WTC11 (cell line): Measurements from ENCODE around the gene TEX51. TPM values are rescaled to one million over a fixed set of nuclear protein-coding genes. Genes with fewer than 3 reads are reported as not detected.

Experiments used
- ATAC-seq: fragments of 200-7000 bp; cut with Tn5 transposase; 2 replicates; pipeline ENCODE4 v1.10.0; 2021; ENCODE audit warnings: mild to moderate bottlenecking, moderate library complexity
- CTCF ChIA-PET: fragments of 300-600 bp; sonication (Branson Sonifier 250); formaldehyde crosslinking; loops from one replicate; lab custom pipeline; 2021; ENCODE audit warnings: antibody characterized with exemption; lab: Charles Lee
- POLR2A ChIA-PET: fragments of 350-600 bp; sonication (Branson Sonifier 250); formaldehyde crosslinking; loops from one replicate; lab custom pipeline; 2021; ENCODE audit warnings: antibody characterized with exemption; lab: Charles Lee
- DNase-seq: peaks from one replicate; pipeline ENCODE4 v3.0.0; 2021; ENCODE audit warnings: low spot score
- H3K27ac Mint-ChIP-seq: 2 replicates; pipeline ENCODE4 v1.8.0; 2021; ENCODE audit warnings: mixed read lengths
- H3K27me3 Mint-ChIP-seq: 2 replicates; pipeline ENCODE4 v1.8.0; 2021; ENCODE audit warnings: low read depth, mild to moderate bottlenecking, moderate library complexity, mixed read lengths
- H3K36me3 Mint-ChIP-seq: 2 replicates; pipeline ENCODE4 v1.8.0; 2021; ENCODE audit warnings: mixed read lengths
- H3K4me1 Mint-ChIP-seq: 2 replicates; pipeline ENCODE4 v1.8.0; 2022; ENCODE audit warnings: mixed read lengths
- H3K4me3 Mint-ChIP-seq: 2 replicates; pipeline ENCODE4 v1.8.0; 2021; ENCODE audit warnings: mild to moderate bottlenecking, moderate library complexity, mixed read lengths
- H3K9me3 Mint-ChIP-seq: 2 replicates; pipeline ENCODE4 v1.8.0; 2021; ENCODE audit warnings: mixed read lengths
- CREM ChIP-seq: sonication (generic); formaldehyde crosslinking; IDR thresholded peaks from 2 replicates; pipeline ENCODE4 v1.8.1; 2022; ENCODE audit warnings: mild to moderate bottlenecking, missing genetic modification reagents, moderate library complexity
- ELF4 ChIP-seq: sonication (generic); formaldehyde crosslinking; IDR thresholded peaks from 2 replicates; pipeline ENCODE4 v1.8.1; 2022; ENCODE audit warnings: low read depth, mild to moderate bottlenecking, moderate library complexity, missing genetic modification reagents
- ETV6 ChIP-seq: sonication (generic); formaldehyde crosslinking; IDR thresholded peaks from 2 replicates; pipeline ENCODE4 v1.8.1; 2022; ENCODE audit warnings: mild to moderate bottlenecking, missing genetic modification reagents
- FOXP1 ChIP-seq: sonication (generic); formaldehyde crosslinking; IDR thresholded peaks from 2 replicates; pipeline ENCODE4 v1.8.0; 2022; ENCODE audit warnings: missing genetic modification reagents, mild to moderate bottlenecking, moderate library complexity, borderline replicate concordance
- GTF2I ChIP-seq: fragments of 250-450 bp; sonication (Bioruptor Pico); conservative IDR thresholded peaks from 2 replicates; pipeline ENCODE4 v1.4.0; 2021; ENCODE audit warnings: mild to moderate bottlenecking
- IRF2 ChIP-seq: sonication (generic); formaldehyde crosslinking; IDR thresholded peaks from 2 replicates; pipeline ENCODE4 v1.8.0; 2022; ENCODE audit warnings: low read depth, missing genetic modification reagents, borderline replicate concordance
- JAZF1 ChIP-seq: fragments of 250-450 bp; sonication (Bioruptor Pico); IDR thresholded peaks from 2 replicates; pipeline ENCODE4 v1.9.0; 2021; ENCODE audit warnings: moderate library complexity, mild to moderate bottlenecking, inconsistent platforms
- KAT7 ChIP-seq: sonication (generic); formaldehyde crosslinking; IDR thresholded peaks from 2 replicates; pipeline ENCODE4 v1.8.1; 2023; ENCODE audit warnings: missing genetic modification reagents, mild to moderate bottlenecking, borderline replicate concordance
- MXD4 ChIP-seq: fragments of 250-450 bp; sonication (Bioruptor Pico); IDR thresholded peaks from 2 replicates; pipeline ENCODE4 v1.8.0; 2021; ENCODE audit warnings: mild to moderate bottlenecking, moderate library complexity, borderline replicate concordance
- MYBL2 ChIP-seq: sonication (generic); formaldehyde crosslinking; IDR thresholded peaks from 2 replicates; pipeline ENCODE4 v1.8.1; 2023; ENCODE audit warnings: mild to moderate bottlenecking, moderate library complexity, missing genetic modification reagents
- NR2C2 ChIP-seq: sonication (generic); formaldehyde crosslinking; IDR thresholded peaks from 2 replicates; pipeline ENCODE4 v1.8.0; 2022; ENCODE audit warnings: mild to moderate bottlenecking, missing genetic modification reagents
- NR3C1 ChIP-seq: sonication (generic); formaldehyde crosslinking; conservative IDR thresholded peaks from 2 replicates; pipeline ENCODE4 v1.8.1; 2023; ENCODE audit warnings: low read depth, mild to moderate bottlenecking, missing genetic modification reagents
- TCF7 ChIP-seq: sonication (generic); formaldehyde crosslinking; IDR thresholded peaks from 2 replicates; pipeline ENCODE4 v1.8.0; 2022; ENCODE audit warnings: mild to moderate bottlenecking, low read depth, missing genetic modification reagents, moderate library complexity
- ZNF219 ChIP-seq: sonication (generic); formaldehyde crosslinking; IDR thresholded peaks from 2 replicates; pipeline ENCODE4 v1.8.0; 2023; ENCODE audit warnings: missing genetic modification reagents, mild to moderate bottlenecking, borderline replicate concordance
- total RNA-seq: library from RNA; stranded (reverse); gene quantifications from 3 replicates; pipeline ENCODE4 v1.2.3, GENCODE V29; 2021
- TF ChIP-seq, protein P1 (sequence below): fragments of 250-450 bp; sonication (Bioruptor Pico); IDR thresholded peaks from 2 replicates; pipeline ENCODE4 v1.9.0; 2021; ENCODE audit warnings: mild to moderate bottlenecking
- TF ChIP-seq, protein P2 (sequence below): sonication (generic); formaldehyde crosslinking; IDR thresholded peaks from 2 replicates; pipeline ENCODE4 v1.8.1; 2023; ENCODE audit warnings: mild to moderate bottlenecking, missing genetic modification reagents, moderate library complexity
- TF ChIP-seq, protein P3 (sequence below): sonication (generic); formaldehyde crosslinking; IDR thresholded peaks from 2 replicates; pipeline ENCODE4 v1.8.1; 2022; ENCODE audit warnings: low read depth, mild to moderate bottlenecking, moderate library complexity, missing genetic modification reagents, borderline replicate concordance
- TF ChIP-seq, protein P4 (sequence below): sonication (generic); formaldehyde crosslinking; IDR thresholded peaks from 2 replicates; pipeline ENCODE4 v1.8.0; 2023; ENCODE audit warnings: mild to moderate bottlenecking, missing genetic modification reagents
- TF ChIP-seq, protein P5 (sequence below): sonication (generic); formaldehyde crosslinking; IDR thresholded peaks from 2 replicates; pipeline ENCODE4 v1.8.0; 2022; ENCODE audit warnings: missing genetic modification reagents
- TF ChIP-seq, protein P6 (sequence below): sonication (generic); formaldehyde crosslinking; IDR thresholded peaks from 2 replicates; pipeline ENCODE4 v1.8.0; 2022; ENCODE audit warnings: mild to moderate bottlenecking, missing genetic modification reagents

TEX51 gene
- total RNA-seq, 1 experiment from 2014 or later, result not detected

DNA sequence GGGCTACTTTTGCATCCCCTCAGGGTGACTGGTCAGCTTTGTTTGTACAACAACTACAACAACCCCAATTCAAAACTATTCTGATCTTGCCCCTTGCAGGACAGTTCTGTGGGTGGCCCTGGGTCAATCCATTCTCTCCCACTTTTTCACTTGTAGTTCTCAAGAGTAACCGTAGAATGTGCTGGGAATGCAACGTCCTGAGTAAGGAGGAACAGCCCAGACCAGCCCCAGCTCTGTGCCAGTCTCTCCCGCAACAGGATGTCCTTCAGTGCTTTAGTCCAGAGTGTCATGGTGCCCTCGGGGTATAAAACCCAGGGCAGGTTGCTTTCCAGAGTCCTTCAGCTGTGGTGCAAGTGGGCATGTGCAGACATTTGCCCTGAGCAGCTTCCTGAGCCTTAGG, 22.1 kb upstream of the TEX51 start:
- no peak for DNase-seq

DNA sequence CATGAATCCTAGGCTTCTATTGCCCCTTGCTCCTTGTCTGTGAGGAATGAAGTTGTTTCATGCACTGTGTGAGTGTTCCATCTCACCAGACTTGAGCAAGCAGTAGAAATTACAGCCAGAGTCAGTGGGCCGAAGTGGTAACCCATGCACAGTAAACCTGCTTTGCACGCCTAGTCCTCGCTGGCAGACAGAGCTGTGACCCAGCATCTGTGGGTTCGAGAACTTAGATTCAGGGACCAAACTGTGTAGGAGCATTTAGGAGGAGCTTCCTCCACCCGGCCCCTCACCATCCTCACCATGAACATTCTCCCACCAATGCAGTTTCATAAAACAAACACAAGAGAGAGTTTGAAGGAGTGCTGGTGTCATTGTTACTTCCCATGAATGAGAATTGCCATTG, 21.6 kb upstream of the TEX51 start:
- no peak for ATAC-seq
- Mint-ChIP-seq H3K27ac (no peak overlapping the region), H3K36me3 (peaks cover 14% of the 10 kb centered on the region), H3K27me3 (no peaks in the 10 kb centered on the region; the same call in 1 of the 2 replicates), H3K4me3 (no peak overlapping the region), H3K9me3 (peaks cover 21% of the 10 kb centered on the region), H3K4me1 (peaks cover 24% of the 10 kb centered on the region)
- TF ChIP-seq, protein P1, sequence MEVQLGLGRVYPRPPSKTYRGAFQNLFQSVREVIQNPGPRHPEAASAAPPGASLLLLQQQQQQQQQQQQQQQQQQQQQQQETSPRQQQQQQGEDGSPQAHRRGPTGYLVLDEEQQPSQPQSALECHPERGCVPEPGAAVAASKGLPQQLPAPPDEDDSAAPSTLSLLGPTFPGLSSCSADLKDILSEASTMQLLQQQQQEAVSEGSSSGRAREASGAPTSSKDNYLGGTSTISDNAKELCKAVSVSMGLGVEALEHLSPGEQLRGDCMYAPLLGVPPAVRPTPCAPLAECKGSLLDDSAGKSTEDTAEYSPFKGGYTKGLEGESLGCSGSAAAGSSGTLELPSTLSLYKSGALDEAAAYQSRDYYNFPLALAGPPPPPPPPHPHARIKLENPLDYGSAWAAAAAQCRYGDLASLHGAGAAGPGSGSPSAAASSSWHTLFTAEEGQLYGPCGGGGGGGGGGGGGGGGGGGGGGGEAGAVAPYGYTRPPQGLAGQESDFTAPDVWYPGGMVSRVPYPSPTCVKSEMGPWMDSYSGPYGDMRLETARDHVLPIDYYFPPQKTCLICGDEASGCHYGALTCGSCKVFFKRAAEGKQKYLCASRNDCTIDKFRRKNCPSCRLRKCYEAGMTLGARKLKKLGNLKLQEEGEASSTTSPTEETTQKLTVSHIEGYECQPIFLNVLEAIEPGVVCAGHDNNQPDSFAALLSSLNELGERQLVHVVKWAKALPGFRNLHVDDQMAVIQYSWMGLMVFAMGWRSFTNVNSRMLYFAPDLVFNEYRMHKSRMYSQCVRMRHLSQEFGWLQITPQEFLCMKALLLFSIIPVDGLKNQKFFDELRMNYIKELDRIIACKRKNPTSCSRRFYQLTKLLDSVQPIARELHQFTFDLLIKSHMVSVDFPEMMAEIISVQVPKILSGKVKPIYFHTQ (CRISPR knock-in tag), result no peak
- no peak for TF ChIP-seq IRF2 (CRISPR knock-in tag)
- TF ChIP-seq, protein P2, sequence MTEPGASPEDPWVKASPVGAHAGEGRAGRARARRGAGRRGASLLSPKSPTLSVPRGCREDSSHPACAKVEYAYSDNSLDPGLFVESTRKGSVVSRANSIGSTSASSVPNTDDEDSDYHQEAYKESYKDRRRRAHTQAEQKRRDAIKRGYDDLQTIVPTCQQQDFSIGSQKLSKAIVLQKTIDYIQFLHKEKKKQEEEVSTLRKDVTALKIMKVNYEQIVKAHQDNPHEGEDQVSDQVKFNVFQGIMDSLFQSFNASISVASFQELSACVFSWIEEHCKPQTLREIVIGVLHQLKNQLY (CRISPR knock-in tag), result no peak
- no peak for TF ChIP-seq ELF4
- TF ChIP-seq ETV6, result no peak
- TF ChIP-seq, protein P3, sequence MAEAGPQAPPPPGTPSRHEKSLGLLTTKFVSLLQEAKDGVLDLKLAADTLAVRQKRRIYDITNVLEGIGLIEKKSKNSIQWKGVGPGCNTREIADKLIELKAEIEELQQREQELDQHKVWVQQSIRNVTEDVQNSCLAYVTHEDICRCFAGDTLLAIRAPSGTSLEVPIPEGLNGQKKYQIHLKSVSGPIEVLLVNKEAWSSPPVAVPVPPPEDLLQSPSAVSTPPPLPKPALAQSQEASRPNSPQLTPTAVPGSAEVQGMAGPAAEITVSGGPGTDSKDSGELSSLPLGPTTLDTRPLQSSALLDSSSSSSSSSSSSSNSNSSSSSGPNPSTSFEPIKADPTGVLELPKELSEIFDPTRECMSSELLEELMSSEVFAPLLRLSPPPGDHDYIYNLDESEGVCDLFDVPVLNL (CRISPR knock-in tag), result no peak
- no peak for TF ChIP-seq NR3C1
- no peak for TF ChIP-seq GTF2I
- no peak for DNase-seq
- CTCF ChIA-PET, result interaction anchor here (1.5 to 3.1 kb wide), 2 partner anchors 9 to 95 kb away, joined by 5 to 11 read pairs; no protein-coding TSS in a partner anchor
- POLR2A ChIA-PET, result no interaction called here

More for the DNA sequence above, 22.1 kb upstream of the TEX51 start:
- ATAC-seq, result peak; percentile 67
- Mint-ChIP-seq H3K4me3 (no peak overlapping the region), H3K27me3 (no peaks in the 10 kb centered on the region; the same call in 1 of the 2 replicates), H3K4me1 (peaks cover 24% of the 10 kb centered on the region), H3K36me3 (peaks cover 14% of the 10 kb centered on the region), H3K9me3 (peaks cover 21% of the 10 kb centered on the region), H3K27ac (no peak overlapping the region)
- ChIA-PET POLR2A (no interaction called here), CTCF (interaction anchor here (1.5 to 3.1 kb wide), 2 partner anchors 9 to 96 kb away, joined by 5 to 11 read pairs; no protein-coding TSS in a partner anchor)
- no peak for TF ChIP-seq FOXP1 (CRISPR knock-in tag)

DNA sequence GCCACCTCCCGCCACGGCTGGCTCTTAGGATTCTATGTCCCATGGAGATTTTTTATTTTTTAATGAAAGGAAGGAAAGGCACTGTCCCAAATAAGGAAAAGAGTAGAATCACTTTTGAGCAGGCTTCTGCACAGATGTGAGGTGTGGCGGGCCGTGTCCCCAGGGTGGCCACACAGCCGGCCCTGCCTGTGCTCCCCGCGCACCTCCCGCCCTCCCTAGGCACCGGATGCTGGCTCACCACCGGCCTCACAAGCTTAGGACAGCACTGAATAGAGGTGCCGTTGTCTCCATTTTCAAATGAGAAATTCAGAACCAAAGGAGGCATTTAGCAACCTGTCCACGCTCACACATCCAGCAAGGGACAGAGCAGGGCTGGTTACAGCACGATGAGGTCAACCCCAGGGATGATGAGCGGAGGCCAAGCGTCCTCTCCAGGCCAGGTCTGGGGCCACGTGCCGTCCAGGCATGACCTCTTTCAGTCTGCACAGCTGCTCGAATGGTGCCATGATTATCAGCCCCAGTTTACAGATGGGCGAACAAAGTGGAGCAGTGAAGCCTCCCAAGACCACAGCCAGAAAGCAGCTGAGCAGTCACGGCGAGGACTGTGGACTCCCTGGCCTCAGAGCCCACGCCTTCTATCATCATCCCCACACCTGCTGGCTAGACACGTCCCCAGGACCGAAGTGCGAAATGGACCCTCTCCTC, 20.7 kb upstream of the TEX51 start:
- DNase-seq (no peak), ATAC-seq (no peak)
- H3K4me3 Mint-ChIP-seq, result no peak overlapping the region
- no peak overlapping the region for H3K27ac Mint-ChIP-seq
- no peaks in the 10 kb centered on the region; the same call in 1 of the 2 replicates for H3K27me3 Mint-ChIP-seq
- H3K9me3 Mint-ChIP-seq, result peaks cover 21% of the 10 kb centered on the region
- peaks cover 14% of the 10 kb centered on the region for H3K36me3 Mint-ChIP-seq
- H3K4me1 Mint-ChIP-seq, result peaks cover 24% of the 10 kb centered on the region
- ChIA-PET CTCF (interaction anchor here (3.1 kb wide), 1 partner anchor 8 kb away, joined by 11 read pairs; no protein-coding TSS in a partner anchor), POLR2A (no interaction called here)
- TF ChIP-seq MXD4 (CRISPR knock-in tag), result no peak
- TF ChIP-seq, protein P4, sequence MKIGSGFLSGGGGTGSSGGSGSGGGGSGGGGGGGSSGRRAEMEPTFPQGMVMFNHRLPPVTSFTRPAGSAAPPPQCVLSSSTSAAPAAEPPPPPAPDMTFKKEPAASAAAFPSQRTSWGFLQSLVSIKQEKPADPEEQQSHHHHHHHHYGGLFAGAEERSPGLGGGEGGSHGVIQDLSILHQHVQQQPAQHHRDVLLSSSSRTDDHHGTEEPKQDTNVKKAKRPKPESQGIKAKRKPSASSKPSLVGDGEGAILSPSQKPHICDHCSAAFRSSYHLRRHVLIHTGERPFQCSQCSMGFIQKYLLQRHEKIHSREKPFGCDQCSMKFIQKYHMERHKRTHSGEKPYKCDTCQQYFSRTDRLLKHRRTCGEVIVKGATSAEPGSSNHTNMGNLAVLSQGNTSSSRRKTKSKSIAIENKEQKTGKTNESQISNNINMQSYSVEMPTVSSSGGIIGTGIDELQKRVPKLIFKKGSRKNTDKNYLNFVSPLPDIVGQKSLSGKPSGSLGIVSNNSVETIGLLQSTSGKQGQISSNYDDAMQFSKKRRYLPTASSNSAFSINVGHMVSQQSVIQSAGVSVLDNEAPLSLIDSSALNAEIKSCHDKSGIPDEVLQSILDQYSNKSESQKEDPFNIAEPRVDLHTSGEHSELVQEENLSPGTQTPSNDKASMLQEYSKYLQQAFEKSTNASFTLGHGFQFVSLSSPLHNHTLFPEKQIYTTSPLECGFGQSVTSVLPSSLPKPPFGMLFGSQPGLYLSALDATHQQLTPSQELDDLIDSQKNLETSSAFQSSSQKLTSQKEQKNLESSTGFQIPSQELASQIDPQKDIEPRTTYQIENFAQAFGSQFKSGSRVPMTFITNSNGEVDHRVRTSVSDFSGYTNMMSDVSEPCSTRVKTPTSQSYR (CRISPR knock-in tag), result no peak
- TF ChIP-seq, protein P5, sequence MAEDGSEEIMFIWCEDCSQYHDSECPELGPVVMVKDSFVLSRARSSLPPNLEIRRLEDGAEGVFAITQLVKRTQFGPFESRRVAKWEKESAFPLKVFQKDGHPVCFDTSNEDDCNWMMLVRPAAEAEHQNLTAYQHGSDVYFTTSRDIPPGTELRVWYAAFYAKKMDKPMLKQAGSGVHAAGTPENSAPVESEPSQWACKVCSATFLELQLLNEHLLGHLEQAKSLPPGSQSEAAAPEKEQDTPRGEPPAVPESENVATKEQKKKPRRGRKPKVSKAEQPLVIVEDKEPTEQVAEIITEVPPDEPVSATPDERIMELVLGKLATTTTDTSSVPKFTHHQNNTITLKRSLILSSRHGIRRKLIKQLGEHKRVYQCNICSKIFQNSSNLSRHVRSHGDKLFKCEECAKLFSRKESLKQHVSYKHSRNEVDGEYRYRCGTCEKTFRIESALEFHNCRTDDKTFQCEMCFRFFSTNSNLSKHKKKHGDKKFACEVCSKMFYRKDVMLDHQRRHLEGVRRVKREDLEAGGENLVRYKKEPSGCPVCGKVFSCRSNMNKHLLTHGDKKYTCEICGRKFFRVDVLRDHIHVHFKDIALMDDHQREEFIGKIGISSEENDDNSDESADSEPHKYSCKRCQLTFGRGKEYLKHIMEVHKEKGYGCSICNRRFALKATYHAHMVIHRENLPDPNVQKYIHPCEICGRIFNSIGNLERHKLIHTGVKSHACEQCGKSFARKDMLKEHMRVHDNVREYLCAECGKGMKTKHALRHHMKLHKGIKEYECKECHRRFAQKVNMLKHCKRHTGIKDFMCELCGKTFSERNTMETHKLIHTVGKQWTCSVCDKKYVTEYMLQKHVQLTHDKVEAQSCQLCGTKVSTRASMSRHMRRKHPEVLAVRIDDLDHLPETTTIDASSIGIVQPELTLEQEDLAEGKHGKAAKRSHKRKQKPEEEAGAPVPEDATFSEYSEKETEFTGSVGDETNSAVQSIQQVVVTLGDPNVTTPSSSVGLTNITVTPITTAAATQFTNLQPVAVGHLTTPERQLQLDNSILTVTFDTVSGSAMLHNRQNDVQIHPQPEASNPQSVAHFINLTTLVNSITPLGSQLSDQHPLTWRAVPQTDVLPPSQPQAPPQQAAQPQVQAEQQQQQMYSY, result no peak
- TF ChIP-seq TCF7 (CRISPR knock-in tag), result no peak
- TF ChIP-seq KAT7 (CRISPR knock-in tag), result no peak
- no peak for TF ChIP-seq NR2C2 (CRISPR knock-in tag)
- TF ChIP-seq CREM (CRISPR knock-in tag), result no peak
- no peak for TF ChIP-seq JAZF1
- no peak for TF ChIP-seq MYBL2 (CRISPR knock-in tag)
- TF ChIP-seq ZNF219, result no peak
- TF ChIP-seq, protein P6, sequence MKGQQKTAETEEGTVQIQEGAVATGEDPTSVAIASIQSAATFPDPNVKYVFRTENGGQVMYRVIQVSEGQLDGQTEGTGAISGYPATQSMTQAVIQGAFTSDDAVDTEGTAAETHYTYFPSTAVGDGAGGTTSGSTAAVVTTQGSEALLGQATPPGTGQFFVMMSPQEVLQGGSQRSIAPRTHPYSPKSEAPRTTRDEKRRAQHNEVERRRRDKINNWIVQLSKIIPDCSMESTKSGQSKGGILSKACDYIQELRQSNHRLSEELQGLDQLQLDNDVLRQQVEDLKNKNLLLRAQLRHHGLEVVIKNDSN (CRISPR knock-in tag), result no peak
